GM12892 (cell line): ENCODE data around the gene RASL11B.

Source experiments
- POLR2A ChIP-seq: IDR thresholded peaks from 2 replicates; pipeline ENCODE4 v1.6.1; 2011; ENCODE audit warnings: low read depth, low read length, control low read depth
- POLR2AphosphoS5 ChIP-seq: IDR thresholded peaks from 2 replicates; pipeline ENCODE4 v1.6.1; 2011; ENCODE audit warnings: low read depth, low read length, control low read depth

DNA sequence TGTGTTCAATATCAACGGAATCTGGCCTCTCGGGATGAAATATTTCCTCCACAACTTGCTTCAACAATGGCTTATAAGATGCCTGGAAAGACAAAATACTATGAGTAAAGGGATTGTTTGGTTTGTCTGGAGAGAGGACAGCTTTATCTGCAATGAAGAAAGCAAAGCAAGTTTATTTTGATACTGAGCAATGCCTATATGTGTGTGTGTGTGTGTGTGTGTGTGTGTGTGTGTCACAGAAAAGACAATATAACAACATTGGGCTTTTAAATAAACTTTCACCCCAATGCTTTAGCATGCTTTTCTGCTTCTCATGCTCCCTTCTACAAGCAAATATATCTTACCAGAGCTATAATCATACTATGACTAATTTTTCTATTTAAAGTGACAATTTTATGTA is 45.4 kb downstream of the RASL11B start:
- TF ChIP-seq POLR2A (no peak), POLR2AphosphoS5 (no peak)
